ENCODE data around the gene NDN. TPM values are rescaled to one million over a fixed set of nuclear protein-coding genes. Genes with fewer than 3 reads are reported as not detected.

The NDN gene
- total RNA-seq, 1 experiment from 2014 or later, result not detected

DNA sequence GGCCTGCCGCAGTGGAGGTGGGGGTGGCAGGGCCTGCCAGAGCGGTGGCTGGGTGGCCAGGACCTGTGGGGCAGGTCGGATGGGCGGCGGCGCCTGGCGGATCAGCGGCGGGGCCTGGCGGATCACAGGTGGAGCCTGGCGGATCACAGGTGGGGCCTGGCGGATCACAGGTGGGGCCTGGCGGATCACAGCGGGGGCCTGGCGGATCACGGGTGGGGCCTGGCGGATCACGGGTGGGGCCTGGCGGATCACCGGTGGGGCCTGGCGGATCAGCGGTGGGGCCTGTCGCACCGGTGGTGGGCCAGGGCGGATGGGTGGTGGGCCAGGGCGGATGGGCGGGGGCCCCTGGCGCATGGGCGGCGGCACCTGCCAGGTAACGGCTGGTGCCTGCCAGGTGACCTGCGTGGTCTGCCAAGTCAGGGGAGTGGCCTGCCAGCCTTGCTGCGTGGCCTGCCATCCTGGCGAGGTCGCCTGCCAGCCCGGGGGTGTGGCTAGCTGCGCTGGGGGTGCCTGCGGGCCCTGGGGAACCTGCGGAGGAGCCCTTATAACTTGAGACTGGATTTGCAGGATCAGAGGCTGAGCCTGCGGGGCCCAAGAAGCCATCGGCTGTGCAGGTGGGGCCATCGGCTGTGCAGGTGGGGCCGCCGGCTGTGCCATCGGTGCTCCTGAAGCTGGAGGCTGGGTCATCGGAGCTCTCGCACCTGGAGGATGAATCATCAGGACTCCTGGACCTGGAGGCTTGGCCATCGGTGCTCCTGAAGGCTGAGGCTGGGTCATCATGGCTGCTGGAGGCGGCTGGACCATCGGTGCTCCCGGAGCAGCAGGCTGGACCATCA lies 40.7 kb downstream of the NDN start:
- intact Hi-C loops (cut with micrococcal nuclease; ENCODE audit: unreplicated experiment), result no loop called here

DNA sequence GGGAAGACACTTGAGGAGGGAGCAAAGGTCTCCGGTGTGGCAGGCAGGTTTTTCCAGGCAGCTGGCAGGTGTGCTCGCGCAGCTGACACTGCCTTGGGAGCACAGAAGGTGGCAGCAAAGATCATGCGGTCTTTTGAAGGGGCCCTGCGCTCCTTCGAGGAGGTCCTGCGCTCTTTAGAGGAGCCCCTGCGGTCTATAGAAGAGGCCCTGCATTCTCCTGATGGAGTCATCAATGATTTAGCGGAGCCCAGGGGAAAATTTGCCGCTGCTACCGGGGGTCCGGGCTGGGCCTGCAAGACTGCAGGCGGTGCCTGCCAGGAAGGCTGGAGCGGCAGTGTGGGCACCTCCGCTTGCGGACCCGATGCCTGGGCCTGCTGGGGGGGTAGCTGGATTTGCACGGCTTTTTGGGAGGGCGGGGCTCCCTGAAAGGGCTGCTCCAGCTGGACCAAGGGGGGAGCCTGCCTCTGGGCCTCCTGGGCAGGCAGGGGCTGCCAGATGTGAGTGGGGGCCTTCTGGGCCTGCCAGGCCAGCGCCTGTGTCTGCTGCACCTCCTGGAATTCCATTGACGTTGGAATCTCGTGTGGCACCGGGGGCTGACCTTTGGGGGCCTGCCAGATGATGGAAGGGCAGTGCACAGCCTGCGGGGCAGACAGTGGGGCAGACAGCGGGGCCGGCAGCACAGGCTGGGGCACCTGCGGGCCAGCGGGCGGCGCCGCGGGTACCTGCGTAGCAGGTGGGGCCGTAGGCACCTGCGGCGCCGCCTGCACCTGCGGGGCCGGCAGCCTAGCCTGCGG lies 41.5 kb downstream of the NDN start:
- no TSS peak for BruUV-seq (replicated peaks)
- no peak for DNase-seq
- no peak overlapping the region for H3K4me3 ChIP-seq
- no peaks in the 10 kb centered on the region for H3F3A ChIP-seq (ENCODE audit: insufficient read depth, low read depth)
- no peaks in the 10 kb centered on the region for H3K36me3 ChIP-seq (ENCODE audit: low read depth)
- intact Hi-C loops (cut with micrococcal nuclease; ENCODE audit: unreplicated experiment), result no loop called here
- H3K27me3 ChIP-seq (ENCODE audit: insufficient read depth, low read depth), result peaks cover 11% of the 10 kb centered on the region
- H3K79me2 ChIP-seq (ENCODE audit: low read depth), result no peaks in the 10 kb centered on the region
- ChIA-PET CTCF (no interaction called here), POLR2A (ENCODE audit: unreplicated experiment) (no interaction called here)
- H3K27ac ChIP-seq, result no peak overlapping the region
- H3K4me2 ChIP-seq, result no peak overlapping the region
- no peaks in the 10 kb centered on the region for H3K4me1 ChIP-seq (replicated peaks; ENCODE audit: insufficient read depth)
- H3K9me3 ChIP-seq (ENCODE audit: insufficient read depth, low read depth), result no peaks in the 10 kb centered on the region
- H3K9me2 ChIP-seq (ENCODE audit: insufficient read depth), result no peaks in the 10 kb centered on the region
- no peak overlapping the region for H2AFZ ChIP-seq
- no peak for TF ChIP-seq EZH2 (IDR thresholded peaks at IDR 0.05; ENCODE audit: low read depth)
- H4K20me1 ChIP-seq (ENCODE audit: insufficient read depth), result no peaks in the 10 kb centered on the region

More for the DNA sequence above, 40.7 kb downstream of the NDN start:
- Histone ChIP-seq H4K20me1 (ENCODE audit: insufficient read depth) (no peaks in the 10 kb centered on the region), H2AFZ (no peak overlapping the region), H3K9me2 (ENCODE audit: insufficient read depth) (no peaks in the 10 kb centered on the region), H3K79me2 (ENCODE audit: low read depth) (no peaks in the 10 kb centered on the region), H3K27me3 (ENCODE audit: insufficient read depth, low read depth) (peaks cover 16% of the 10 kb centered on the region), H3K4me3 (no peak overlapping the region), H3F3A (ENCODE audit: insufficient read depth, low read depth) (no peaks in the 10 kb centered on the region), H3K27ac (no peak overlapping the region), H3K4me1 (replicated peaks; ENCODE audit: insufficient read depth) (no peaks in the 10 kb centered on the region), H3K36me3 (ENCODE audit: low read depth) (no peaks in the 10 kb centered on the region), H3K9me3 (ENCODE audit: insufficient read depth, low read depth) (no peaks in the 10 kb centered on the region), H3K4me2 (no peak overlapping the region)
- DNase-seq, result no peak
- TF ChIP-seq, protein P1, sequence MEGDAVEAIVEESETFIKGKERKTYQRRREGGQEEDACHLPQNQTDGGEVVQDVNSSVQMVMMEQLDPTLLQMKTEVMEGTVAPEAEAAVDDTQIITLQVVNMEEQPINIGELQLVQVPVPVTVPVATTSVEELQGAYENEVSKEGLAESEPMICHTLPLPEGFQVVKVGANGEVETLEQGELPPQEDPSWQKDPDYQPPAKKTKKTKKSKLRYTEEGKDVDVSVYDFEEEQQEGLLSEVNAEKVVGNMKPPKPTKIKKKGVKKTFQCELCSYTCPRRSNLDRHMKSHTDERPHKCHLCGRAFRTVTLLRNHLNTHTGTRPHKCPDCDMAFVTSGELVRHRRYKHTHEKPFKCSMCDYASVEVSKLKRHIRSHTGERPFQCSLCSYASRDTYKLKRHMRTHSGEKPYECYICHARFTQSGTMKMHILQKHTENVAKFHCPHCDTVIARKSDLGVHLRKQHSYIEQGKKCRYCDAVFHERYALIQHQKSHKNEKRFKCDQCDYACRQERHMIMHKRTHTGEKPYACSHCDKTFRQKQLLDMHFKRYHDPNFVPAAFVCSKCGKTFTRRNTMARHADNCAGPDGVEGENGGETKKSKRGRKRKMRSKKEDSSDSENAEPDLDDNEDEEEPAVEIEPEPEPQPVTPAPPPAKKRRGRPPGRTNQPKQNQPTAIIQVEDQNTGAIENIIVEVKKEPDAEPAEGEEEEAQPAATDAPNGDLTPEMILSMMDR (conservative IDR thresholded peaks at IDR 0.05), result no peak
- no peak for TF ChIP-seq EZH2 (IDR thresholded peaks at IDR 0.05; ENCODE audit: low read depth)
- CTCF ChIA-PET, result no interaction called here
- BruUV-seq (replicated peaks), result no TSS peak
- POLR2A ChIA-PET (ENCODE audit: unreplicated experiment), result no interaction called here

DNA sequence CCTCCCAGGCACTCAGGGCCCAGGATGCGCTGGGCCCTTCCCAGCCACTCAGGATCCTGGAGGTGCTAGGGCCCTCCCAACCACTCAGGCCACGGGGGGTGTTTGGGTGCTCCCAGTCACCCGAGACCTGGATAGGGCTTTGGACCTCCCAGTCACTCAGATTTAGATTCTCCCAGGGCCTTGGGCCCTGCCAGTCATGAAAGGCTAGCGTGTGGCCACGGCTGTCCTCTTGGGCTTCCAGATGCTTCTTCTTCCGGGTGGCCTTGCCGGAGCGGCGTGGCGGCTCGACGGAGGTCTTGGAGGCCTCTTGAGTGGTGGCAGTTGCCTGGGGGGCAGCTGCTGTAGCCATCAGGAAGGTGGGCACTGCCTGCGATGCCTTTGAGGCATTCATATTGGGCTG lies 42.3 kb downstream of the NDN start:
- TF ChIP-seq, protein P1 (conservative IDR thresholded peaks at IDR 0.05), result no peak
- no peak for TF ChIP-seq EZH2 (IDR thresholded peaks at IDR 0.05; ENCODE audit: low read depth)

More for the DNA sequence above, 42.3 kb downstream of the NDN start:
- Histone ChIP-seq H3K4me1 (replicated peaks; ENCODE audit: insufficient read depth) (no peaks in the 10 kb centered on the region), H3K79me2 (ENCODE audit: low read depth) (no peaks in the 10 kb centered on the region), H2AFZ (no peak overlapping the region), H3K27ac (no peak overlapping the region), H4K20me1 (ENCODE audit: insufficient read depth) (no peaks in the 10 kb centered on the region), H3K4me3 (no peak overlapping the region), H3F3A (ENCODE audit: insufficient read depth, low read depth) (no peaks in the 10 kb centered on the region), H3K9me3 (ENCODE audit: insufficient read depth, low read depth) (no peaks in the 10 kb centered on the region), H3K27me3 (ENCODE audit: insufficient read depth, low read depth) (peaks cover 10% of the 10 kb centered on the region), H3K36me3 (ENCODE audit: low read depth) (no peaks in the 10 kb centered on the region), H3K4me2 (no peak overlapping the region), H3K9me2 (ENCODE audit: insufficient read depth) (no peaks in the 10 kb centered on the region)
- no peak for DNase-seq
- no TSS peak for BruUV-seq (replicated peaks)
- ChIA-PET CTCF (no interaction called here), POLR2A (ENCODE audit: unreplicated experiment) (no interaction called here)
- intact Hi-C loops (cut with micrococcal nuclease; ENCODE audit: unreplicated experiment), result loop anchor here (5.0 kb wide), 1 partner anchor 232 kb away; no protein-coding TSS in a partner anchor
